Measurements from ENCODE around the gene SEMA7A.

Gene SEMA7A

DNA sequence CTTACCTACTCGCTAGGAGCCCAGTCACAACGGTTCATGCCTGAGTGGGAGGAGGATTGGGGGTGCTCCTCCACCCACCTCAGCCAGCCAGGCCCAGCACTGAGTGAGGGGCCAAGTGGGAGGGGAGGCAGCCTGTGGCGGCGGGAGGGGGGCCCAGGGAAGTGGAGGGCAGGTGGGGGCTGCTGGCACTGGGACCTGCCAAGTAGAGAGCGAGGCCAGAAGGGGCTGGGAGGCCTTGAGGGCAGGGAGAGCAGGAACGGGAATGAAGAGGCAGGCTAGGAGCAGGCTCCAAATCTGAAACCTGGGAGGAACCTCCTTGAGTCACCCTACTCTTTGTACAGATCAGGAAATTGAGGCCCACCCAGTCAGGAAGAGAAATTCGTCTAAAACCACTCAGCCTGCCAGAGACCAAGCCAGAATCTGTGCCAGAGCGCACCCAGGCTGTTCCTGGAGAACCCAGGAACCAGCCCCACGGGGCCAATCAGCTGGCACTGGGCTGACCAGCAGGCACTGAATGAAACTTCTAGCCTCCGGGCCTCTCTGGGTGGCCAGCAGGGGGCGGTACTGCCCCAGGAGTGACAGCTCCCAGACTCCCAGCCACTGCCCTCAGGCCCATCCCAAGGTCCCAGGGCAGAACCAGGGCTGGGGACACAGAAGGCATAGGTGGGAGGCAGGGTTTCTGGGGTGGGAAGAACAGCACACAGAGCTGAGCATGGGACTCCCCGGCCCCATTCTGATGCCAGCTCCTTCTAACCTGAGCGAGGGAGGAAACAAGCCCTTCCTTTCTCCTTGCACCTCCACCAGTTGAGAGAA lies 51.5 kb downstream of the SEMA7A start:
- Histone ChIP-seq H3K4me2 (ENCODE audit: low read length) (peak overlapping the region; percentile 59), H3K4me3 (ENCODE audit: low read length) (0 out of 2 replicates have a peak overlapping the region, but pooled peaks have one; percentile 25), H3K36me3 (replicated peaks; ENCODE audit: low read depth, low read length) (no peaks in the 10 kb centered on the region), H3K4me1 (ENCODE audit: low read length) (peaks cover 94% of the 10 kb centered on the region), H3K9ac (ENCODE audit: low read length) (peak overlapping the region; percentile 89), H3K79me2 (ENCODE audit: low read length) (peaks cover 23% of the 10 kb centered on the region), H3K27ac (ENCODE audit: low read length) (peak overlapping the region; percentile 95), H4K20me1 (ENCODE audit: insufficient read depth, low read length) (no peaks in the 10 kb centered on the region), H3K27me3 (ENCODE audit: low read depth, low read length) (no peaks in the 10 kb centered on the region), H2AFZ (ENCODE audit: low read depth, low read length) (no peak overlapping the region), H3K9me3 (ENCODE audit: insufficient read depth, low read length) (no peaks in the 10 kb centered on the region)
- no peak for TF ChIP-seq EZH2phosphoT487 (IDR thresholded peaks at IDR 0.05; ENCODE audit: low read depth)
- TF ChIP-seq, protein P1, sequence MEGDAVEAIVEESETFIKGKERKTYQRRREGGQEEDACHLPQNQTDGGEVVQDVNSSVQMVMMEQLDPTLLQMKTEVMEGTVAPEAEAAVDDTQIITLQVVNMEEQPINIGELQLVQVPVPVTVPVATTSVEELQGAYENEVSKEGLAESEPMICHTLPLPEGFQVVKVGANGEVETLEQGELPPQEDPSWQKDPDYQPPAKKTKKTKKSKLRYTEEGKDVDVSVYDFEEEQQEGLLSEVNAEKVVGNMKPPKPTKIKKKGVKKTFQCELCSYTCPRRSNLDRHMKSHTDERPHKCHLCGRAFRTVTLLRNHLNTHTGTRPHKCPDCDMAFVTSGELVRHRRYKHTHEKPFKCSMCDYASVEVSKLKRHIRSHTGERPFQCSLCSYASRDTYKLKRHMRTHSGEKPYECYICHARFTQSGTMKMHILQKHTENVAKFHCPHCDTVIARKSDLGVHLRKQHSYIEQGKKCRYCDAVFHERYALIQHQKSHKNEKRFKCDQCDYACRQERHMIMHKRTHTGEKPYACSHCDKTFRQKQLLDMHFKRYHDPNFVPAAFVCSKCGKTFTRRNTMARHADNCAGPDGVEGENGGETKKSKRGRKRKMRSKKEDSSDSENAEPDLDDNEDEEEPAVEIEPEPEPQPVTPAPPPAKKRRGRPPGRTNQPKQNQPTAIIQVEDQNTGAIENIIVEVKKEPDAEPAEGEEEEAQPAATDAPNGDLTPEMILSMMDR (IDR thresholded peaks at IDR 0.05; ENCODE audit: low read depth, low read length): peak; percentile 99

GRCh38 chr15:74381481-74381880 lies 52.3 kb downstream of the SEMA7A start:
- Histone ChIP-seq H3K4me2 (ENCODE audit: low read length) (no peak overlapping the region), H3K9ac (ENCODE audit: low read length) (no peak overlapping the region), H3K27me3 (ENCODE audit: low read depth, low read length) (no peaks in the 10 kb centered on the region), H3K79me2 (ENCODE audit: low read length) (peaks cover 23% of the 10 kb centered on the region), H3K4me1 (ENCODE audit: low read length) (peaks cover 94% of the 10 kb centered on the region), H3K4me3 (ENCODE audit: low read length) (no peak overlapping the region), H2AFZ (ENCODE audit: low read depth, low read length) (no peak overlapping the region), H3K9me3 (ENCODE audit: insufficient read depth, low read length) (no peaks in the 10 kb centered on the region), H4K20me1 (ENCODE audit: insufficient read depth, low read length) (no peaks in the 10 kb centered on the region), H3K36me3 (replicated peaks; ENCODE audit: low read depth, low read length) (no peaks in the 10 kb centered on the region), H3K27ac (ENCODE audit: low read length) (no peak overlapping the region)
- TF ChIP-seq EZH2phosphoT487 (IDR thresholded peaks at IDR 0.05; ENCODE audit: low read depth): no peak
- TF ChIP-seq, protein P1 (IDR thresholded peaks at IDR 0.05; ENCODE audit: low read depth, low read length): no peak

- Histone ChIP-seq H3K9ac (ENCODE audit: low read length) (no peak overlapping the region), H3K4me1 (ENCODE audit: low read length) (peaks cover 94% of the 10 kb centered on the region)
- TF ChIP-seq, protein P1 (IDR thresholded peaks at IDR 0.05; ENCODE audit: low read depth, low read length): no peak
- no peak for TF ChIP-seq EZH2phosphoT487 (IDR thresholded peaks at IDR 0.05; ENCODE audit: low read depth)
Measured at GRCh38 chr15:74381190-74381453, 52.6 kb downstream of the SEMA7A start.

DNA sequence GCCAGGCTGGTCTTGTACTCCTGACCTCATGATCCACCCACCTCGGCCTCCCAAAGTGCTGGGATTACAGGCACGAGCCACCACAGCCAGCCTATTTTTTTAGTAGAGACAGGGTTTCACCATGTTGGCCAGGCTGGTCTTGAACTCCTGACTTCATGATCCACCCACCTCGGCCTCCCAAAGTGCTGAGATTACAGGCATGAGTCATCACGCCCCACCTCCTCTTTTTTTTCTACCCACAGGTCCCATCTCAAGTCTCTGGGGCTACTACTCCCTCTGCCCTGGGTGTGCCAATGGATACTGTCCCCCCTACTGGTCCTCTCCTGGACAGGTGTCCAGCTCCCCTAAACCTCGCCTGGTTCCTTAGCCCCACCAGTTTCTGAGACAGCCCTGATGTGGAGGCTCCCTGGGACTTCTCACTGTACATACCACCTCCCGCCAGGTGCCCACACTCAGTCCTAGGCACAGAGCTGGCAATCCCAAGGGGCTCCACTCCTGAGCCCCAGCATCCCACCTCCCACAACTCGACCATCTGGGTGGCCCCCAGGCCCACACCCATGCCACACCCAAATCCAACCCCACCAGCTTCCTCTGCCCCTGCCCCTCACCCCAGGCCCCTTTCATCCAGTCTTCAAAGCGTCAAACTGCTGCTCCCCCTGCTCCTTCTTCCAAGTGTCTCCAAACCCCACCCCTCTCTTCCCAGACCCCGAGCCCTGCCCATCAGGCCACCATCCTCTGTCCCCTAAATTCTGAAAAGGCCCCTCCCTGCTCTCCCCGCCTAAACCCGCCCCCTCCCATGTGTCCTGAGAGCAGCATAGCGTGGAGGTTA lies 53.2 kb downstream of the SEMA7A start:
- no peaks in the 10 kb centered on the region for H3K27me3 ChIP-seq (ENCODE audit: low read depth, low read length)
- H3K9me3 ChIP-seq (ENCODE audit: insufficient read depth, low read length): no peaks in the 10 kb centered on the region
- H4K20me1 ChIP-seq (ENCODE audit: insufficient read depth, low read length): no peaks in the 10 kb centered on the region
- no peak overlapping the region for H3K27ac ChIP-seq (ENCODE audit: low read length)
- no peak overlapping the region for H2AFZ ChIP-seq (ENCODE audit: low read depth, low read length)
- peaks cover 94% of the 10 kb centered on the region for H3K4me1 ChIP-seq (ENCODE audit: low read length)
- H3K4me2 ChIP-seq (ENCODE audit: low read length): no peak overlapping the region
- no peak overlapping the region for H3K9ac ChIP-seq (ENCODE audit: low read length)
- H3K36me3 ChIP-seq (replicated peaks; ENCODE audit: low read depth, low read length): no peaks in the 10 kb centered on the region
- H3K79me2 ChIP-seq (ENCODE audit: low read length): peaks cover 14% of the 10 kb centered on the region
- TF ChIP-seq, protein P1 (IDR thresholded peaks at IDR 0.05; ENCODE audit: low read depth, low read length): no peak
- no peak for TF ChIP-seq EZH2phosphoT487 (IDR thresholded peaks at IDR 0.05; ENCODE audit: low read depth)
- H3K4me3 ChIP-seq (ENCODE audit: low read length): no peak overlapping the region

More at GRCh38 chr15:74381190-74381453, 52.6 kb downstream of the SEMA7A start:
- Histone ChIP-seq H3K4me2 (ENCODE audit: low read length) (no peak overlapping the region), H4K20me1 (ENCODE audit: insufficient read depth, low read length) (no peaks in the 10 kb centered on the region), H3K9me3 (ENCODE audit: insufficient read depth, low read length) (no peaks in the 10 kb centered on the region), H2AFZ (ENCODE audit: low read depth, low read length) (no peak overlapping the region), H3K27me3 (ENCODE audit: low read depth, low read length) (no peaks in the 10 kb centered on the region), H3K27ac (ENCODE audit: low read length) (no peak overlapping the region), H3K4me3 (ENCODE audit: low read length) (no peak overlapping the region), H3K79me2 (ENCODE audit: low read length) (peaks cover 19% of the 10 kb centered on the region), H3K36me3 (replicated peaks; ENCODE audit: low read depth, low read length) (no peaks in the 10 kb centered on the region)

Data from OCI-LY3 (cell line).